ENCODE measurements around the gene ENKUR.
"Not testable (repeated sequence)": the region's sequence is repeated elsewhere in the genome, so short reads cannot be mapped to it uniquely, and the experiment has no call there.

ENKUR gene

GRCh38 chr10:25017661-25018060 lies 1.7 kb upstream of the ENKUR start:
- DNase-seq, result no peak

- peak; percentile 24 for DNase-seq
These were observed 1.2 kb upstream of the ENKUR start for GRCh38 chr10:25017154-25017590.

GRCh38 chr10:25016376-25017153 lies 607 bp upstream of the ENKUR start, which contains the start of gene THNSL1:
THNSL1 (plus strand) TSS chr10:25016612; CDS start chr10:25023224, 6,612 bp downstream.
- peak; percentile 91 for DNase-seq

- no peak for DNase-seq
These were observed 1.4 kb downstream of the ENKUR start for GRCh38 chr10:25014579-25014978.

- not testable (repeated sequence) for DNase-seq
These were observed 4.4 kb downstream of the ENKUR start for GRCh38 chr10:25011591-25011990.

- no peak for DNase-seq
These were observed 17.9 kb downstream of the ENKUR start for GRCh38 chr10:24998044-24998443.

GRCh38 chr10:24995072-24995471 lies 20.9 kb downstream of the ENKUR start:
- no peak for DNase-seq

- DNase-seq, result no peak
These were observed 22.6 kb downstream of the ENKUR start for GRCh38 chr10:24993237-24993958.

GRCh38 chr10:24992512-24993133 lies 23.3 kb downstream of the ENKUR start:
- DNase-seq, result no peak

- DNase-seq, result no peak
These were observed 24.7 kb downstream of the ENKUR start for GRCh38 chr10:24991298-24991697.

GRCh38 chr10:24989867-24990266 lies 26.1 kb downstream of the ENKUR start:
- no peak for DNase-seq

- no peak for DNase-seq
These were observed 26.9 kb downstream of the ENKUR start for GRCh38 chr10:24988831-24989640.

- no peak for DNase-seq
These were observed 31.1 kb downstream of the ENKUR start for GRCh38 chr10:24984906-24985305.

GRCh38 chr10:24983946-24984345 lies 32.0 kb downstream of the ENKUR start:
- DNase-seq, result no peak

- no peak for DNase-seq
These were observed 32.8 kb downstream of the ENKUR start for GRCh38 chr10:24983130-24983529.

- DNase-seq, result no peak
These were observed 33.4 kb downstream of the ENKUR start for GRCh38 chr10:24982319-24983112.

GRCh38 chr10:24981161-24981710 lies 34.7 kb downstream of the ENKUR start:
- no peak for DNase-seq

- no peak for DNase-seq
These were observed 36.3 kb downstream of the ENKUR start for GRCh38 chr10:24979685-24980084.

- DNase-seq, result no peak
These were observed 41.0 kb downstream of the ENKUR start for GRCh38 chr10:24974976-24975375.

- no peak for DNase-seq
These were observed 42.8 kb downstream of the ENKUR start for GRCh38 chr10:24973163-24973562.

- DNase-seq, result no peak
These were observed 44.6 kb downstream of the ENKUR start for GRCh38 chr10:24971374-24971773.

GRCh38 chr10:24969841-24970281 lies 46.1 kb downstream of the ENKUR start:
- DNase-seq, result no peak

Measured in NCI-H2029 (cell line).